Ascending aorta (tissue), 2 donors: ENCODE results near the gene PIP4K2C. TPM values are rescaled to one million over a fixed set of nuclear protein-coding genes. Genes with fewer than 3 reads are reported as not detected.

Source experiments
- DNase-seq, 2 donors: peaks; one replicate each; pipeline ENCODE4 v3.0.0-alpha.2; 2019; ENCODE audit warnings: low spot score in 2 of 2
- H3K27ac ChIP-seq, 2 donors: fragments of 200-600 bp; sonication (generic); one replicate each; pipeline ENCODE4 v1.5.1; 2016 to 2017; ENCODE audit warnings: mild to moderate bottlenecking in 1 of 2
- H3K27me3 ChIP-seq: fragments of 200-600 bp; sonication (generic); one replicate; pipeline ENCODE4 v1.5.1; 2017
- H3K36me3 ChIP-seq, 2 donors: fragments of 200-600 bp; sonication (generic); one replicate each; pipeline ENCODE4 v1.5.1; 2016
- H3K4me1 ChIP-seq, 2 donors: fragments of 200-600 bp; sonication (generic); one replicate each; pipeline ENCODE4 v1.5.1; 2016 to 2017; ENCODE audit warnings: mild to moderate bottlenecking in 1 of 2
- H3K4me3 ChIP-seq, 2 donors: fragments of 200-600 bp; sonication (generic); one replicate each; pipeline ENCODE4 v1.5.1; 2016 to 2017; ENCODE audit warnings: mild to moderate bottlenecking in 1 of 2
- H3K9me3 ChIP-seq, 2 donors: fragments of 200-600 bp; sonication (generic); one replicate each; pipeline ENCODE4 v1.5.1; 2016
- intact Hi-C: fragments of 100-400 bp; cut with DNase I; formaldehyde crosslinking; loops from one replicate; pipeline ENCODE4 v1.15.1; 2023
- total RNA-seq: library from RNA; depleted of rRNA; stranded (reverse); fragments of >200 nt; gene quantifications from one replicate; pipeline ENCODE4 v1.1.0, GENCODE V29; 2016
- TF ChIP-seq, protein P1 (sequence below), 3 experiments: fragments of 200-600 bp in 2 of 3; fragments of 450-650 bp in 1 of 3; sonication (generic) in 2 of 3; IDR thresholded peaks; one replicate each; pipeline ENCODE4 v1.5.1; 2016 to 2019; ENCODE audit warnings: antibody characterized with exemption in 3 of 3, mild to moderate bottlenecking in 1 of 3, moderate library complexity in 1 of 3

The PIP4K2C gene
- total RNA-seq, 1 donor from 2014 or later = 153 TPM

DNA sequence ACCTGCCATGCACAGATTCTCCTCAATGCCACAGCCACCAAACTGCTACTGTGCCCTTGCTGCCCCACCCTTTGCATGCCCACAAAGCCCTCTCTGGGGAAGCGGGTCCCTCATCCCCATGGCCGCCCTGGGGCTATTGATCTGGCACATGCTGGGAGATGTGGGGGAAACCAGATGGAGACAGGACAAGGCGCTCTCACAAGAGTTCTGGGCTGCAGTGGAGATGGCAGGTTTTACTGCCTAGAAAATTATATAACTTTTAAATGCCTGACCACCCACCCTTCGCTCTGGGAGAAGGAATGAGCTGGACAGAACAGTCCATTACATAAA lies 10.6 kb upstream of the PIP4K2C start:
- no peak overlapping the region for H3K27ac ChIP-seq
- TF ChIP-seq, protein P1, sequence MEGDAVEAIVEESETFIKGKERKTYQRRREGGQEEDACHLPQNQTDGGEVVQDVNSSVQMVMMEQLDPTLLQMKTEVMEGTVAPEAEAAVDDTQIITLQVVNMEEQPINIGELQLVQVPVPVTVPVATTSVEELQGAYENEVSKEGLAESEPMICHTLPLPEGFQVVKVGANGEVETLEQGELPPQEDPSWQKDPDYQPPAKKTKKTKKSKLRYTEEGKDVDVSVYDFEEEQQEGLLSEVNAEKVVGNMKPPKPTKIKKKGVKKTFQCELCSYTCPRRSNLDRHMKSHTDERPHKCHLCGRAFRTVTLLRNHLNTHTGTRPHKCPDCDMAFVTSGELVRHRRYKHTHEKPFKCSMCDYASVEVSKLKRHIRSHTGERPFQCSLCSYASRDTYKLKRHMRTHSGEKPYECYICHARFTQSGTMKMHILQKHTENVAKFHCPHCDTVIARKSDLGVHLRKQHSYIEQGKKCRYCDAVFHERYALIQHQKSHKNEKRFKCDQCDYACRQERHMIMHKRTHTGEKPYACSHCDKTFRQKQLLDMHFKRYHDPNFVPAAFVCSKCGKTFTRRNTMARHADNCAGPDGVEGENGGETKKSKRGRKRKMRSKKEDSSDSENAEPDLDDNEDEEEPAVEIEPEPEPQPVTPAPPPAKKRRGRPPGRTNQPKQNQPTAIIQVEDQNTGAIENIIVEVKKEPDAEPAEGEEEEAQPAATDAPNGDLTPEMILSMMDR (IDR thresholded peaks at IDR 0.05) = no peak
- no peak for DNase-seq
- H3K4me3 ChIP-seq = no peak overlapping the region
- intact Hi-C loops = no loop called here
- peaks cover 11 to 12% of the 10 kb centered on the region in 2 donors for H3K36me3 ChIP-seq
- H3K4me1 ChIP-seq = no peaks in the 10 kb centered on the region
- H3K27me3 ChIP-seq = no peaks in the 10 kb centered on the region
- no peaks in the 10 kb centered on the region for H3K9me3 ChIP-seq

DNA sequence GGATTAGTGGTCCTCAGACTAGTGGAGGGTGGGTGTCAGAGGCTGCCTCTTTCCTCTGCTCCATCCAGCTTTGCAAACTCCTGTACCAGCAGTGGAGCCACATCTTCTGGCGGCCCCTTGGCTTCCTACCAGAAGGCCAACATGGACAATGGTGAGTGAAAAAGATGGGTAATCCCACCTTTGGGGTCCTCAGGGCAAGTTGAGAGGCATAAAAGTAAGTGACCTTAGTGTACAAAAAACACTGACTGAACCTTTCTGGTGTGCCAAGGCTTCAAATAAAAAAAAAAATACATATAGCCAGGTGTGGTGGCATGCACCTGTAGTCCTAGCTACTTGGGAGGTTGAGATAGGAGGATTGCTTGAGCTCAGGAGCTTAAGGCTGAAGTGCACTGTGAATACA lies 9.2 kb upstream of the PIP4K2C start:
- intact Hi-C loops = no loop called here
- no peaks in the 10 kb centered on the region for H3K4me1 ChIP-seq
- H3K9me3 ChIP-seq = no peaks in the 10 kb centered on the region
- TF ChIP-seq, protein P1 (IDR thresholded peaks at IDR 0.05) = no peak
- H3K4me3 ChIP-seq = no peak overlapping the region
- DNase-seq = no peak
- H3K27me3 ChIP-seq = no peaks in the 10 kb centered on the region
- no peak overlapping the region for H3K27ac ChIP-seq
- H3K36me3 ChIP-seq = peaks cover 3 to 5% of the 10 kb centered on the region in 2 donors

DNA sequence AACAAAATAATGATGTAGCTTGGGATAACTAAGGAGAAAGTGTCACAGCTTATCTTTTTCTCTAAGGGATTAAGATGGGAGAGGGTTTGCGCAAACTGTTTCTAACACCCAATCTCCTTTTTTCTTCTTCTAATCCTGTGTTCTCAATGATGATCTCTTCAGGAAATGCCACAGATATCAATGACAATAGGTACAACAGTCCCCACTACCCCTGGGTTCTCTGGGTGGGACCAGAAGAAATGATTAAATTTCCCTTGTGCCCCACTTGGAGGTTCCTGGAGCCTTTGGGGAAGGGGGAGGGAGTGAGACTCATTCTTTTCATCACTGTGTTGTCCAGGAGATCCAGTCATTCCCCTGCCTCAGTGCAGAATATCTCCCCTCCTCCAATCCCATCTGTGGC lies 8.6 kb upstream of the PIP4K2C start:
- H3K4me1 ChIP-seq = no peaks in the 10 kb centered on the region
- intact Hi-C loops = no loop called here

DNA sequence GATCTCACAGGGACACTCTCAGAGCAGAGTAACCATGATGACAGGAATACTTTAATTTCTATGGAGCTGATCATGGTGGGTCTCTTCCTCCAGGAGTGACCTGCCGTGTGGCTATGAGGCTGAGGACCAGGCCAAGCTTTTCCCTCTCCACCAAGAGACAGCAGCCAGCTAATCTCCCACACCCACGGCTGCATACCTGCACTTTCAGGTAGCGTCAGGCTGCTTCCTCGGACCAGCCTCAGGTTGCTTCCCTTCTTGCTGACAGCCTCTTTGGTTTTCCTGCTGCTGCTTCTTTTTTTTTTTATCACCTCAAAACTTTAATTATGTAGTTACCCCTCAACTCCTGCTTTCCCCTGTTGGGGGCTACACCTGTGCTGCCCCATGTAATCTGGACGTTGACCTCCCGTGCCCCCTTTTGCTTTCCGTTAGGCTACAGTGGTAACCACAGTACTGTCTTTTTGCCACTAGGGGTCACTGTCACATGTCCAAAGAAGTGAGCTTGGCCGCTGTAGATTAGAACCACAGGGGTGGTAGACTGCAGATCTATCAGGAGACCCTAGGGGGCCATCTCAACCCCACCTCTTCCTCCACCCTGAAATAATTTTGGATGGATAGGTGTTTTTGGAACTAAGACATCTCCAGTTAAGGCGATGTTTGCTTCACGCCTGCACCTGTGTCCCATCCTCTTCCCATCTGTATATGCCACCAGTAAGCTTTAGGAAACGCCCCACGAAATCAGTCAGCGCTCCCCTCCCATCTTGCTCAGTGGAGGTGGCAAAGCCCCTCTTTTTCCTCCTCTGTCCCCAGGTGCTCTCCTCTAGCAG lies 7.8 kb upstream of the PIP4K2C start:
- no peaks in the 10 kb centered on the region for H3K9me3 ChIP-seq
- no peak overlapping the region for H3K4me3 ChIP-seq
- H3K36me3 ChIP-seq = no peaks in the 10 kb centered on the region
- intact Hi-C loops = loop anchor here (1.0 kb wide), 1 partner anchor 38 kb away; no protein-coding TSS in a partner anchor
- no peak overlapping the region for H3K27ac ChIP-seq
- TF ChIP-seq, protein P1 (IDR thresholded peaks at IDR 0.05) = peak; percentile 91 to 93 (median 92)
- DNase-seq = peak in 1 of 2 donors; percentile 86
- H3K4me1 ChIP-seq = no peaks in the 10 kb centered on the region
- no peaks in the 10 kb centered on the region for H3K27me3 ChIP-seq

More for the DNA sequence above, 8.6 kb upstream of the PIP4K2C start:
- Histone ChIP-seq H3K27ac (no peak overlapping the region), H3K4me3 (no peak overlapping the region), H3K36me3 (peaks cover 0 to 5% of the 10 kb centered on the region in 2 donors), H3K27me3 (no peaks in the 10 kb centered on the region), H3K9me3 (no peaks in the 10 kb centered on the region)
- TF ChIP-seq, protein P1 (IDR thresholded peaks at IDR 0.05) = no peak
- no peak for DNase-seq

DNA sequence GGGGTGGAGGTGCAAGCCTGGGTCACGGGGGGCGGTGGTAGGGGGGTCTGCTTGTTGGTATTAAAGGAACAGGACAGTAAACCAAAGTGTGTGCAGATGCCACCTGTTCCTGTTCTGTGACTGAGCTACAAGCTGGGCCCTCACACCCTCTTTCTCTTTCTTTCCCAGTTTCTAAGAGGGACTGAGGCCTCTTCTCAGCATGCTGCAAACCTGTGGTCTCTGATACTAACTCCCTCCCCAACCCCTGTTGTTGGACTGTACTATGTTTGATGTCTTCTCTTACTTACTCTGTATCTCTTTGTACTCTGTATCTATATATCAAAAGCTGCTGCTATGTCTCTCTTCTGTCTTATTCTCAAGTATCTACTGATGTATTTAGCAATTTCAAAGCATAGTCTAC lies 6.9 kb upstream of the PIP4K2C start:
- H3K27me3 ChIP-seq = no peaks in the 10 kb centered on the region
- H3K4me1 ChIP-seq = no peaks in the 10 kb centered on the region
- intact Hi-C loops = no loop called here
- H3K4me3 ChIP-seq = no peak overlapping the region
- DNase-seq = no peak
- TF ChIP-seq, protein P1 (IDR thresholded peaks at IDR 0.05) = no peak
- no peaks in the 10 kb centered on the region for H3K36me3 ChIP-seq
- H3K9me3 ChIP-seq = no peaks in the 10 kb centered on the region
- H3K27ac ChIP-seq = no peak overlapping the region
